GM12801 (cell line): Measurements from ENCODE around the gene PPP1R1C.

ENCODE experiments used
- TF ChIP-seq, protein P1 (sequence below): IDR thresholded peaks from one replicate; pipeline ENCODE4 v1.5.1; 2011; ENCODE audit warnings: control low read depth; ENCODE audit not compliant: insufficient read length; ENCODE audit errors: extremely low read depth

Gene PPP1R1C

DNA sequence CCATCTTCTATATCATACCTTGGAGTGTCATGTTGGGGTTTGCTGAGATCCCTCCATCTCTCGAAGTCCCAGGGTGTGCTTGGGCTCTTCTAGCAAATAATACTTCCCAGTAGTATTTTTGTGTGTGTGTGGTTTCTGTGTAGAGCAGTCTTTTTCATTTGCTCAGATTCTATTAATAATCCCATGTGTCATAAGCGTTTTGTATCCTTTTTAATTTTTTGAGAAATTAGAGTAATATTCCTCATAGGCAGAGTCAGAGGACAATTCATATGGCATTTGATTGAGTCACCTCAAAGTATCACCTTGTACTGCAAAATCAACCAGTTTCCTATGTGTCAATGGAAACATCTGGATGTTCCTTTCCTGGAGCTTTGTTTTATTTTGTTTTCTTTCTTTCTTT is 37.4 kb upstream of the PPP1R1C start:
- TF ChIP-seq, protein P1, sequence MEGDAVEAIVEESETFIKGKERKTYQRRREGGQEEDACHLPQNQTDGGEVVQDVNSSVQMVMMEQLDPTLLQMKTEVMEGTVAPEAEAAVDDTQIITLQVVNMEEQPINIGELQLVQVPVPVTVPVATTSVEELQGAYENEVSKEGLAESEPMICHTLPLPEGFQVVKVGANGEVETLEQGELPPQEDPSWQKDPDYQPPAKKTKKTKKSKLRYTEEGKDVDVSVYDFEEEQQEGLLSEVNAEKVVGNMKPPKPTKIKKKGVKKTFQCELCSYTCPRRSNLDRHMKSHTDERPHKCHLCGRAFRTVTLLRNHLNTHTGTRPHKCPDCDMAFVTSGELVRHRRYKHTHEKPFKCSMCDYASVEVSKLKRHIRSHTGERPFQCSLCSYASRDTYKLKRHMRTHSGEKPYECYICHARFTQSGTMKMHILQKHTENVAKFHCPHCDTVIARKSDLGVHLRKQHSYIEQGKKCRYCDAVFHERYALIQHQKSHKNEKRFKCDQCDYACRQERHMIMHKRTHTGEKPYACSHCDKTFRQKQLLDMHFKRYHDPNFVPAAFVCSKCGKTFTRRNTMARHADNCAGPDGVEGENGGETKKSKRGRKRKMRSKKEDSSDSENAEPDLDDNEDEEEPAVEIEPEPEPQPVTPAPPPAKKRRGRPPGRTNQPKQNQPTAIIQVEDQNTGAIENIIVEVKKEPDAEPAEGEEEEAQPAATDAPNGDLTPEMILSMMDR: no peak

DNA sequence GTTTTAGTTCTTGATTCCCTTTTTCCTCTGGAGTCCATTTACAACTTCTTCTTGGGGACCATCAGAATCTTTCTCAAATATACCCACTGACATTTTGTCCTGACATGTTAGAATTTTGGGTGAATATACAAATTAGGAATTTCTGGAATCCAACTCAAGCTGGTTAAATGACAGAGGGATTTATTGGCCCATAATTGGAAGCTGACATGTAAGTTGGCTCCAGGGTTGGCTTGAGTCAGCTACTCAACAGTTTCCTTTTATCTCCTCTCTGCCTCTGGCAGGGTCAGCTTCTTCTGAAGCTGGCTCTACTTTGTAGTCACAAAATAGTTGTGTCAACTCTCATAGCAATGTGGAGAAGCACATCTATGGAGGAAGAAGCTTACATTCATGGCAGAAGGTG is 36.6 kb upstream of the PPP1R1C start:
- TF ChIP-seq, protein P1: no peak

DNA sequence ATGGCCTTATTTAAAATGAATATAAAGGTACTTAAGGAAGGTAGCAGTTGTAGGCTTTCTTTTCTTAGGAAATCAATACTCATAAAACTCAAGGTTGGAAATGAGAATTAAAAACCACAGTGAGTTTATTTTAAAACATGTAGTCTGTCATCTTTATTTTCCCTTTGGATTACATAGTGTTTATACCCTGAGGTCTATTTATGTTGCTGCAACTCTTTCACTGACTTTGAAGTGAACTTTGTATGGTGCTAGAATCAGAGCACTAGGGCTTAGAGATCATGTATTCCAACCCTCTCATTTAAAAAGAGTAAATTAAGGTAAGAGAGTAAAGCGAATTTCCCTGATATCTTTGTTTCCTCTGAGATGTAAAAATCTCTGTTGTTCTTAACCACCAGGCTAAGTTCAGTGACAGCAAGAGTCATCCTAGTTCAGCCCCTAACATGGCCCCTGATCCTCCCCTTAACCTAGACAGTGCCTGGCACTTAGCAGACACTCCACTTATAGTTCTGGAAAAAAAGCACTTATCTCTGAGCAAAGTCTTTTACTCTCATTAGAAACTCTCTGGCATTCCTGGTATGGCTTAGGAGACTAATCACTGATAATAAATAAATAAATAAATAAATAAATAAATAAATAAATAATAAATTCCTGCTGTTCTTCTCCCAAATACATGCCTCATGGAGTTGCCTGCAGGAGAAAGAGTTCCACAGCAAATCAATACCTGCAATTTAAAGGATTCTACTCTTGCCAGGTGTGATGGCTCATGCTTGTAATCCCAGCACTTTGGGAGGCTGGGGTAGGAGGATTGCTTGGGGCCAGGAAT is 33.0 kb upstream of the PPP1R1C start:
- TF ChIP-seq, protein P1: no peak

DNA sequence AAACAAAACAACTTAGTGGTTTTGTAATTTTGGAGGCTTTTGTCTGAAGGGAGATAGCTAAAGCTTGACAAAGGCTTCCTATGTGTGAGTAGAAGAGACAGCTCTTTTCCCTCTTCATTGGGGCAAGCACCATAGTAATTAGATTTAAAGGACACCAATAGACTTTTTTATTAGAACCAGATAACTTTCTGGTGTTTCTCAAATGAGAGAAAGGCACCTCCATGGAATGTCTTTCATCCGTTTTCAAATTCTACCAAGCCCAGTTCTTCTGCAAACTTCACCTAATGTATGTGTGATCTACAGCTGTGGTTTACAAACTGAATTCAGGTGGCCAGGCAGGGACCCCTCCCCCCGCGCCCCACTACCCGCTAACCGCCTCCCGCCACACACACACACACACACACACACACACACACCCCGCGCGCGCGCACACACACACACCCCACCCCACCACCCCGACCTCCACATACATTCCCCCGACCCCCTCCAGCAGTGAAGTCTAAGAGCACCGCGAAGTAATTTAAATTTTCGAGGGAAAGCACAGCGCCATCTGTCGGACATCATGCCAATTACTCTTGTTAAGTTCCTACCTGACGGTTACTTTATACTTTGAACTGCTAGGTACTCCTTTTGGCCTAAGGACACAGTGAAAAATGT is 31.6 kb upstream of the PPP1R1C start:
- TF ChIP-seq, protein P1: no peak

DNA sequence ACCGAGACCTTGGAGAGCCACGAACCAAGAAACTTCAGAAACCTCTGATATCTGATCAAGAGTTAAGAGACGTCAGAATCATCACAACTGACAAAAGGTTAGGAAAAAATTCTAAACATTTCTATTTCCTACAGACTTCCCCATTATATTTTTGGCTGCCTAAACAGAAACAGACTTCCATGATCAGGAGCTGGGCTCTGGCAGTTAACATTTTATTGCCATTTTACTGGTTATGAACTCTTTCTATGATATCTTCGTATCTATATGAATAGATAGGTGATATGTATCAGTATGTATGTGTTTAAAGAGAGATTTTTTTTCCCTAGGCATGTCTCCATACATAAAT is 31.1 kb upstream of the PPP1R1C start:
- TF ChIP-seq, protein P1: no peak

DNA sequence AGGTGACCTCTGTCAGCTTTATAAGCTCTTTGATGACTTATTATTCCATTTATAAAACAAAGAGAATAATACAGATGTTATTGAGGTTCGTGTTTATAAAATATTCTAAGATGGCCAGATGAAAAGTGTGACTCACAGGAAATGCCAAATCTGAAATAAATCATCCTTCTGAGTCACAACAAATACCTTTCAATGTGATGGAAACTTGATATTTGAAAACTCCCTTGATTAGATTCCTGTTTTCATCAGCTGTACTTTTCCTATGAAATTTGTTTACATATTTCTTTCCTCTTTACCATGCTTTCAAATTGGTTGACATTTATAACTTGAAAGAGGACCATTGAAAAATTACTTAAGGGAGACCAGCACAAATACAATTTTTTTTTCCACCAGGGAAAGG is 30.6 kb upstream of the PPP1R1C start:
- TF ChIP-seq, protein P1: no peak

DNA sequence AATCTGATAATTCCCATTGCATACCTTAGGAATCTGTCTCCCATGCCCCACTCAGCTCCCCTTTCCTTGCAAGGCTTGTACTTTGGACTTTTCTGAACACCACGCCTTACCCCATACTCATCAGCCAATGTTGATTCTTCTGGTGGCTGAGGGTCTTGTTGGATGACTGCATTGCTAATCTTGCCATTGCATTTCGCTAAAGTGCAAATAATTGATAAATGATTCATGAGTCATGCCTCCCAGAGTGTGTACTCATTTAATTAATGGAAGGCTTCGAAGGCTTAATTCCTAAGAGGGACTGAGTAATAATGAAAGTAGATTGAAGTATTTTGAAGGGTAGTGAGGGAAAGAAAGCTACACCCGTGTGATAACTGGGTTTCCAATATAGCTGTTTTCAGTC is 28.0 kb upstream of the PPP1R1C start:
- TF ChIP-seq, protein P1: no peak
